ENCODE measurements around the gene C1QL1.

C1QL1 gene

GRCh38 chr17:44968225-44969143, at the start of gene C1QL1:
Gene C1QL1 (minus strand): TSS chr17:44968303. CDS start chr17:44968048, 255 bp downstream.
- no peak for FAIRE-seq

GRCh38 chr17:45016823-45017222, 48.7 kb upstream of the C1QL1 start:
- no peak for FAIRE-seq

GRCh38 chr17:45016237-45016636, 48.1 kb upstream of the C1QL1 start:
- no peak for FAIRE-seq

GRCh38 chr17:45013021-45013997, 45.2 kb upstream of the C1QL1 start:
- no peak for FAIRE-seq

- no peak for FAIRE-seq
These were observed 43.7 kb upstream of the C1QL1 start for GRCh38 chr17:45011767-45012166.

- FAIRE-seq, result no peak
These were observed 41.8 kb upstream of the C1QL1 start for GRCh38 chr17:45009676-45010467.

GRCh38 chr17:45008216-45008615, 40.1 kb upstream of the C1QL1 start:
- no peak for FAIRE-seq

GRCh38 chr17:45006927-45007461, 38.9 kb upstream of the C1QL1 start:
- no peak for FAIRE-seq

- no peak for FAIRE-seq
These were observed 37.6 kb upstream of the C1QL1 start for GRCh38 chr17:45005700-45006099.

GRCh38 chr17:45004388-45004787, 36.3 kb upstream of the C1QL1 start:
- no peak for FAIRE-seq

- no peak for FAIRE-seq
These were observed 35.8 kb upstream of the C1QL1 start for GRCh38 chr17:45003877-45004276.

GRCh38 chr17:45001310-45001709, 33.2 kb upstream of the C1QL1 start:
- FAIRE-seq, result no peak

- FAIRE-seq, result no peak
These were observed 31.3 kb upstream of the C1QL1 start for GRCh38 chr17:44999433-44999832.

- FAIRE-seq, result no peak
These were observed 30.5 kb upstream of the C1QL1 start for GRCh38 chr17:44998646-44999045.

- FAIRE-seq, result no peak
These were observed 29.8 kb upstream of the C1QL1 start for GRCh38 chr17:44997733-44998520.

GRCh38 chr17:44996304-44996703, 28.2 kb upstream of the C1QL1 start:
- no peak for FAIRE-seq

GRCh38 chr17:44995436-44996001, 27.4 kb upstream of the C1QL1 start:
- no peak for FAIRE-seq

GRCh38 chr17:44992242-44992939, 24.3 kb upstream of the C1QL1 start:
- FAIRE-seq, result no peak

GRCh38 chr17:44990994-44991393, 22.9 kb upstream of the C1QL1 start:
- FAIRE-seq, result no peak

GRCh38 chr17:44989552-44990138, 21.5 kb upstream of the C1QL1 start:
- FAIRE-seq, result no peak

Measured in TTC549 (cell line).